HG02610 (cell line): Measurements from ENCODE around the gene SREBF1.

Source experiments
- ATAC-seq: cut with Tn5 transposase; IDR thresholded peaks from one replicate; pipeline ENCODE4 v1.9.1; 2021; ENCODE audit warnings: mild to moderate bottlenecking, moderate library complexity; ENCODE audit not compliant: unreplicated experiment

Gene SREBF1

GRCh38 chr17:17783825-17784656, 52.7 kb downstream of the SREBF1 start:
- ATAC-seq, result peak; percentile 37

- peak; percentile 32 for ATAC-seq
Observed at GRCh38 chr17:17783116-17783824, 53.5 kb downstream of the SREBF1 start.

- ATAC-seq, result no peak
Observed at GRCh38 chr17:17782523-17783115, 54.2 kb downstream of the SREBF1 start.

- no peak for ATAC-seq
Observed at GRCh38 chr17:17781591-17782496, 54.9 kb downstream of the SREBF1 start.

GRCh38 chr17:17780922-17781590, 55.7 kb downstream of the SREBF1 start:
- ATAC-seq, result no peak

GRCh38 chr17:17779015-17779611, 57.7 kb downstream of the SREBF1 start:
- no peak for ATAC-seq

GRCh38 chr17:17778308-17779014, 58.3 kb downstream of the SREBF1 start:
- ATAC-seq, result no peak

- no peak for ATAC-seq
Observed at GRCh38 chr17:17776889-17777288, 59.9 kb downstream of the SREBF1 start.

- no peak for ATAC-seq
Observed at GRCh38 chr17:17774009-17774881, 62.5 kb downstream of the SREBF1 start.

GRCh38 chr17:17772231-17772630, 64.6 kb downstream of the SREBF1 start:
- ATAC-seq, result no peak

GRCh38 chr17:17771498-17772201, 65.1 kb downstream of the SREBF1 start:
- no peak for ATAC-seq

GRCh38 chr17:17770632-17771044, 66.1 kb downstream of the SREBF1 start:
- ATAC-seq, result no peak

- no peak for ATAC-seq
Observed at GRCh38 chr17:17769869-17770631, 66.7 kb downstream of the SREBF1 start.

- ATAC-seq, result no peak
Observed at GRCh38 chr17:17768424-17769088, 68.2 kb downstream of the SREBF1 start.

GRCh38 chr17:17767887-17768418, 68.8 kb downstream of the SREBF1 start:
- no peak for ATAC-seq
